WI38 (cell line): Measurements from ENCODE around the gene CENPP.
"Not testable (repeated sequence)": the region's sequence is repeated elsewhere in the genome, so short reads cannot be mapped to it uniquely, and the experiment has no call there.

Source experiments
- H3K4me3 ChIP-seq: 2 replicates; pipeline ENCODE4 v1.5.1; 2011; ENCODE audit warnings: low read depth, mild to moderate bottlenecking, control low read depth, low read length
- TF ChIP-seq, protein P1 (sequence below): IDR thresholded peaks from 2 replicates; pipeline ENCODE4 v1.5.1; 2012; ENCODE audit warnings: low read depth, mild to moderate bottlenecking, control low read depth, low read length

Gene CENPP

DNA sequence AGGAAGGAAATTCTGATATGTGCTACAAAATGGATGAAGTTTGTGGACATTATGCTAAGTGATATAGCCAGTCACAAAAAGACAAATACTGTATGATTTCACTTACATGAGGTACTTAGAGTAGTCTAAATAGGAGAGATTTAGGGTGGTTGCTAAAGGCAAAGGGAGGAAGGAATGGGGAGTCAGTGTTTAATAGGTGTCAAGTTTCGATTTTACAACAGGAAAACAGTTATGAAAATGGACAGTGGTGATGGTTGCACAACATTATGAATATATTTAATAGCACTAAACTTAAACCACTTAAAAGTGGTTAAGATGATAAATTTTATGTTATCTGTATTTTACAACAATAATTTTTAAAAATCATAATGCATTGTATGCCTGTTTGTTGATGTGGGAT is 250.4 kb downstream of the CENPP start:
- TF ChIP-seq, protein P1, sequence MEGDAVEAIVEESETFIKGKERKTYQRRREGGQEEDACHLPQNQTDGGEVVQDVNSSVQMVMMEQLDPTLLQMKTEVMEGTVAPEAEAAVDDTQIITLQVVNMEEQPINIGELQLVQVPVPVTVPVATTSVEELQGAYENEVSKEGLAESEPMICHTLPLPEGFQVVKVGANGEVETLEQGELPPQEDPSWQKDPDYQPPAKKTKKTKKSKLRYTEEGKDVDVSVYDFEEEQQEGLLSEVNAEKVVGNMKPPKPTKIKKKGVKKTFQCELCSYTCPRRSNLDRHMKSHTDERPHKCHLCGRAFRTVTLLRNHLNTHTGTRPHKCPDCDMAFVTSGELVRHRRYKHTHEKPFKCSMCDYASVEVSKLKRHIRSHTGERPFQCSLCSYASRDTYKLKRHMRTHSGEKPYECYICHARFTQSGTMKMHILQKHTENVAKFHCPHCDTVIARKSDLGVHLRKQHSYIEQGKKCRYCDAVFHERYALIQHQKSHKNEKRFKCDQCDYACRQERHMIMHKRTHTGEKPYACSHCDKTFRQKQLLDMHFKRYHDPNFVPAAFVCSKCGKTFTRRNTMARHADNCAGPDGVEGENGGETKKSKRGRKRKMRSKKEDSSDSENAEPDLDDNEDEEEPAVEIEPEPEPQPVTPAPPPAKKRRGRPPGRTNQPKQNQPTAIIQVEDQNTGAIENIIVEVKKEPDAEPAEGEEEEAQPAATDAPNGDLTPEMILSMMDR = no peak
- H3K4me3 ChIP-seq = no peak overlapping the region

DNA sequence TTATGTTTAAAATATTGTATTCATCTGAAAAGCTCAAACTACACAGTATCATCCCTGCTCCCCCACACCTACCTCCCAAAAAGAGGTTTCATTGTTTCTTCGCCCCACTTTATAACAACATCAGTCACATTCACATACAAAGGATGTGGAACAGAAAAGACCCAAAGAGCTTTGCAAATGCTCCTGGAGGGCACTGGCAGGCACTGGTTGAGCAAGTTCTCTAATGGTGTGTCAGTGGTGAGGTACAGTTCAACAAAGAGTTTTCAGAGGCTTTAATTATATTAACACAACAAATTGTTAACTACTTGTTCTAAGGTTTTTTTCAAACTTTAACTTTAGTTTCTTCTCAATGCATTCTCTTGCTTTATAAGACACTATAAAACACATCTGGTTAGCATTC is 264.2 kb downstream of the CENPP start:
- no peak overlapping the region for H3K4me3 ChIP-seq
- TF ChIP-seq, protein P1 = no peak

DNA sequence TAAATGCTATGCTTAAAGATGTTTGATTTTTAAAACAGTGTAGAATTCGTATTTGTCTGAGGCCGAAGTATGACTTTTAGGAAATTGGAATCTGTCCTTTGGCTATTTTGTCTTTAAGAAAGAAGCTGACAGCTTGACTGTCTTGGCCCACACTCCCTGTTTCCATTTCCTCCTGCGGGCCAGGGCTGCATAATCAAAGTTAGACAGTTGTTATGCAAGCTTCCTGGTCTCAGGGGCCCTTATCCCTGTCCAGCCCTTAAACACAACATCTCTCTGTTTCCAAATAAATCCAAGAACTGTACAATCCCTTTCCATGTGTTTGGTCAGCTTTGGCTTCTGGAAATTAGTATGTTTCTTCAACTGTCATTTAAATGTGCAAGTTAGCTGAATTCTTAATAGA is 264.6 kb downstream of the CENPP start:
- TF ChIP-seq, protein P1 = no peak
- H3K4me3 ChIP-seq = no peak overlapping the region

DNA sequence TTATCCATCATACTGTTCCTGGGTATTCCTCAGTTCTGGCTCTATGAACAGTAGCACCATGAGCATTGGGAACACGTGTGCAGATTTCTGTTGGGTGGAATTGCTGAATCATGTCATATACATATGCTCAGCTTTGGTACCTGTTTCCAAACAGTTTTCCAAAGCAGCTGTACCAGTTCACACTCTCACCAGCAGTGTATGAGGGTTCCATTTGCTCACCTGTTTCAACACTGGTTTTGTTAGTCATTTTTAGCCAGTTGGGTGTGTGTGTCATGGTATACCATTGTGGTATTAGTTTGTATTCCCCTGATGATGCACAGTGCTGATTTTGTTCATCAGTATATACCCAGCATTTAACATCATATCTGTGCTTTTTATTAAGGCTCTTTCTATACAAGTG is 266.8 kb downstream of the CENPP start:
- no peak overlapping the region for H3K4me3 ChIP-seq
- TF ChIP-seq, protein P1 = no peak

- no peak overlapping the region for H3K4me3 ChIP-seq
- TF ChIP-seq, protein P1 = no peak
Observed at GRCh38 chr9:92592946-92593861, 267.5 kb downstream of the CENPP start.

DNA sequence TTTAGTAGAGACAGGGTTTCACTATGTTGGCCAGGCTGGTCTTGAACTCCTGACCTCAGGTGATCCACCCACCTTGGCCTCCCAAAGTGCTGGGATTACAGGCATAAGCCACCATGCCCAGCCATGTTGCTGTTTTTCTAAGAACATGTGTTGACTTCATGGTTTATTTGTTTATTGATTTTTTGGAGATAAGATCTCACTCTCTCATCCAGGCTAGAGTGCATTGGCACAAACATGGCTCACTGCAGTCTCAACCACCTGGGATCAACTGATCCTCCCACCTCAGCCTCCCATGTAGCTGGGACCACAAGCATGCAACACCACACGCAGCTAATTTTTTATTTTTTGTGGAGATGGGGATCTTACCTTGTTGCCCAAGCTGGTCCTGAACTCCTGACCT is 269.3 kb downstream of the CENPP start:
- not testable (repeated sequence) for H3K4me3 ChIP-seq

DNA sequence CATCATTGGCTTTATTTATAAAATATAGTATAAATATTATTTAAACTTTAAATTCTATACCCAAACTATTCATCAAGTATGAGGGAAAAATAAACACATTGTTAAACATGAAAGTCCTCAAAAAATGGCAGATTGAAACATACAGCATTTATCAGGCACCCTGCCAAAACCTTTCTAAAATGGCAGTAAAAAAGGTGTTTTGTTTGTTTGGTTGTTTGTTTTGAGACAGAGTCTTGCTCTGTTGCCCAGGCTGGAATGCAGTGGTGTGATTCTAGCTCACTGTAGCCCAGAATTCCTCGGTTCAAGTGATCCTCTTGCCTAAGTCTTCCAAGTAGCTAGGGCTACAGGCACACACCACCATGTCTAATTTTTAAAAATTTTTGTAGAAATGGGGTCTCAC is 270.2 kb downstream of the CENPP start:
- TF ChIP-seq, protein P1 = no peak
- no peak overlapping the region for H3K4me3 ChIP-seq
